Kidney tubule cell (primary cell): ENCODE data around the gene POLG.

Experiments used
- DNase-seq: peaks from one replicate; pipeline ENCODE4 v3.0.0-alpha.2; 2018; ENCODE audit warnings: low spot score

Gene POLG

GRCh38 chr15:89334510-89335297 lies at the start of gene POLG:
TSS of gene POLG (minus strand) at chr15:89334824. CDS start at chr15:89333754, 1,070 bp downstream.
- peak; percentile 99 for DNase-seq

GRCh38 chr15:89384176-89384604 lies 49.6 kb upstream of the POLG start:
- DNase-seq, result no peak

- DNase-seq, result peak; percentile 64
Measured at GRCh38 chr15:89383365-89384175, 48.9 kb upstream of the POLG start.

GRCh38 chr15:89381888-89382686 lies 47.5 kb upstream of the POLG start:
- no peak for DNase-seq

- no peak for DNase-seq
Measured at GRCh38 chr15:89381331-89381730, 46.7 kb upstream of the POLG start.

GRCh38 chr15:89379818-89380217 lies 45.2 kb upstream of the POLG start:
- DNase-seq, result peak; percentile 21

GRCh38 chr15:89379251-89379695 lies 44.6 kb upstream of the POLG start:
- DNase-seq, result no peak

- DNase-seq, result no peak
Measured at GRCh38 chr15:89378296-89379151, 43.9 kb upstream of the POLG start.

- no peak for DNase-seq
Measured at GRCh38 chr15:89377842-89378295, 43.2 kb upstream of the POLG start.

- no peak for DNase-seq
Measured at GRCh38 chr15:89377024-89377841, 42.6 kb upstream of the POLG start.

- no peak for DNase-seq
Measured at GRCh38 chr15:89376388-89376787, 41.8 kb upstream of the POLG start.

GRCh38 chr15:89375093-89376005 lies 40.7 kb upstream of the POLG start:
- DNase-seq, result no peak

- no peak for DNase-seq
Measured at GRCh38 chr15:89374086-89374981, 39.7 kb upstream of the POLG start.

GRCh38 chr15:89372069-89372935 lies 37.7 kb upstream of the POLG start:
- no peak for DNase-seq

GRCh38 chr15:89371228-89372044 lies 36.8 kb upstream of the POLG start:
- no peak for DNase-seq

- no peak for DNase-seq
Measured at GRCh38 chr15:89370978-89371227, 36.3 kb upstream of the POLG start.
